ENCODE data around the gene SH3BP5.

DNA sequence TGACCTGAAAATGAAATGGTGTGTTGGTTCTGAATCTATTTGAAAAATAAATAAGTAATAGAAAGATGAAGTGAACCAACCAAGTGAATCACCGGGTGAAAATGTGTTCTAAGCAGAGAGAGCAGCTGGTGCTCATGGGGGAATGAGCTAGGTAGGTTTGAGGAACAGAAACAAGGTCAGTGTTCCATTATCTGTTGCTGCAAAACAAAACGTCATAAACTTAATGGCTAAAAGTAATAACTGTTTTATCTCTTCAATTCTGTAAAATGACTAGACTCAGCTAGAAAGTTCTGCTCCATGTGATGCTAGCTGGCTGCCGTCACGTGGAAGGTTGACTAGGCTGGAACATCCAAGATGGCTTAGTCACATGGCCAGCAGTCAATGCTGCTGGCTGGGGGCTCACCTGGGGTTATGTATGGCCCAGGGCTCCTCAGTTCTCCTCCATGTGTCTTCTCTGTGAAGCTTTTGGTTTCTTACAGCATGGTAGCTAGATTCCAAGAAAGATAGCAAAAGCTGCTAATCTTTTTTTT, 13.3 kb upstream of the SH3BP5 start:
- no peak for TF ChIP-seq POLR2A (IDR thresholded peaks at IDR 0.05)
- TF ChIP-seq, protein P1, sequence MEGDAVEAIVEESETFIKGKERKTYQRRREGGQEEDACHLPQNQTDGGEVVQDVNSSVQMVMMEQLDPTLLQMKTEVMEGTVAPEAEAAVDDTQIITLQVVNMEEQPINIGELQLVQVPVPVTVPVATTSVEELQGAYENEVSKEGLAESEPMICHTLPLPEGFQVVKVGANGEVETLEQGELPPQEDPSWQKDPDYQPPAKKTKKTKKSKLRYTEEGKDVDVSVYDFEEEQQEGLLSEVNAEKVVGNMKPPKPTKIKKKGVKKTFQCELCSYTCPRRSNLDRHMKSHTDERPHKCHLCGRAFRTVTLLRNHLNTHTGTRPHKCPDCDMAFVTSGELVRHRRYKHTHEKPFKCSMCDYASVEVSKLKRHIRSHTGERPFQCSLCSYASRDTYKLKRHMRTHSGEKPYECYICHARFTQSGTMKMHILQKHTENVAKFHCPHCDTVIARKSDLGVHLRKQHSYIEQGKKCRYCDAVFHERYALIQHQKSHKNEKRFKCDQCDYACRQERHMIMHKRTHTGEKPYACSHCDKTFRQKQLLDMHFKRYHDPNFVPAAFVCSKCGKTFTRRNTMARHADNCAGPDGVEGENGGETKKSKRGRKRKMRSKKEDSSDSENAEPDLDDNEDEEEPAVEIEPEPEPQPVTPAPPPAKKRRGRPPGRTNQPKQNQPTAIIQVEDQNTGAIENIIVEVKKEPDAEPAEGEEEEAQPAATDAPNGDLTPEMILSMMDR (IDR thresholded peaks at IDR 0.05), result no peak
